HUDEP-2 (cell line): ENCODE results near the gene BCL2.
"Not testable (repeated sequence)": the region's sequence is repeated elsewhere in the genome, so short reads cannot be mapped to it uniquely, and the experiment has no call there.

Experiments used
- DNase-seq, 76 experiments: peaks; one replicate each; lab custom pipeline; 2025; ENCODE audit not compliant: unreplicated experiment in 76 of 76; lab: John Stamatoyannopoulos, UW

The BCL2 gene

GRCh38 chr18:63207143-63207790 lies 112.3 kb downstream of the BCL2 start:
- DNase-seq: no peak

GRCh38 chr18:63206433-63207142 lies 113.0 kb downstream of the BCL2 start:
- no peak for DNase-seq

- no peak for DNase-seq
Observed at GRCh38 chr18:63205791-63206252, 113.7 kb downstream of the BCL2 start.

- DNase-seq: no peak
Observed at GRCh38 chr18:63203497-63203896, 116.1 kb downstream of the BCL2 start.

GRCh38 chr18:63202828-63203227 lies 116.7 kb downstream of the BCL2 start:
- no peak for DNase-seq

- DNase-seq: not testable (repeated sequence)
Observed at GRCh38 chr18:63201456-63201855, 118.1 kb downstream of the BCL2 start.

- peak in 2 of 76 experiments; percentile 13 to 29 for DNase-seq
Observed at GRCh38 chr18:63199743-63200241, 119.8 kb downstream of the BCL2 start.

- DNase-seq: no peak
Observed at GRCh38 chr18:63198868-63199742, 120.5 kb downstream of the BCL2 start.

GRCh38 chr18:63198098-63198760 lies 121.3 kb downstream of the BCL2 start:
- DNase-seq: no peak

- no peak for DNase-seq
Observed at GRCh38 chr18:63197246-63197869, 122.2 kb downstream of the BCL2 start.

GRCh38 chr18:63195326-63196159 lies 124.0 kb downstream of the BCL2 start:
- DNase-seq: no peak

GRCh38 chr18:63192885-63193349 lies 126.7 kb downstream of the BCL2 start:
- DNase-seq: no peak

GRCh38 chr18:63192126-63192884 lies 127.3 kb downstream of the BCL2 start:
- no peak for DNase-seq

GRCh38 chr18:63191413-63191812 lies 128.2 kb downstream of the BCL2 start:
- DNase-seq: no peak

- DNase-seq: not testable (repeated sequence)
Observed at GRCh38 chr18:63190838-63191237, 128.7 kb downstream of the BCL2 start.

- DNase-seq: no peak
Observed at GRCh38 chr18:63189817-63190216, 129.8 kb downstream of the BCL2 start.

GRCh38 chr18:63189041-63189440 lies 130.5 kb downstream of the BCL2 start:
- no peak for DNase-seq

- no peak for DNase-seq
Observed at GRCh38 chr18:63187791-63188460, 131.6 kb downstream of the BCL2 start.
